ENCODE measurements around the gene FMO4.
"Not testable (repeated sequence)": the region's sequence is repeated elsewhere in the genome, so short reads cannot be mapped to it uniquely, and the experiment has no call there.

FMO4 gene

GRCh38 chr1:171335964-171336363 is 22.0 kb downstream of the FMO4 start:
- no peak for DNase-seq (ENCODE audit: low read depth)

DNA sequence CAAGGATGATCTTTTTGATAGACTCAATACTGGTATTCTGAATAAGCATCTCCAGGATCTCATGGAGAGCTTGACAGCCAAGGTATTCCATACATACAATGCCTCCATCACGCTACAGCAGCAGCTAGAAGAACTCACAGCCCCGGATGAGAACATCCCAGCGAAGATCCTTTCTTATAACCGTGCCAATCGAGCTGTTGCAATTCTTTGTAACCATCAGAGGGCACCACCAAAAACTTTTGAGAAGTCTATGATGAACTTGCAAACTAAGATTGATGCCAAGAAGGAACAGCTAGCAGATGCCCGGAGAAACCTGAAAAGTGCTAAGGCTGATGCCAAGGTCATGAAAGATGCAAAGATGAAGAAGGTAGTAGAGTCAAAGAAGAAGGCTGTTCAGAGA is 25.4 kb downstream of the FMO4 start:
- not testable (repeated sequence) for DNase-seq (ENCODE audit: low read depth)

DNA sequence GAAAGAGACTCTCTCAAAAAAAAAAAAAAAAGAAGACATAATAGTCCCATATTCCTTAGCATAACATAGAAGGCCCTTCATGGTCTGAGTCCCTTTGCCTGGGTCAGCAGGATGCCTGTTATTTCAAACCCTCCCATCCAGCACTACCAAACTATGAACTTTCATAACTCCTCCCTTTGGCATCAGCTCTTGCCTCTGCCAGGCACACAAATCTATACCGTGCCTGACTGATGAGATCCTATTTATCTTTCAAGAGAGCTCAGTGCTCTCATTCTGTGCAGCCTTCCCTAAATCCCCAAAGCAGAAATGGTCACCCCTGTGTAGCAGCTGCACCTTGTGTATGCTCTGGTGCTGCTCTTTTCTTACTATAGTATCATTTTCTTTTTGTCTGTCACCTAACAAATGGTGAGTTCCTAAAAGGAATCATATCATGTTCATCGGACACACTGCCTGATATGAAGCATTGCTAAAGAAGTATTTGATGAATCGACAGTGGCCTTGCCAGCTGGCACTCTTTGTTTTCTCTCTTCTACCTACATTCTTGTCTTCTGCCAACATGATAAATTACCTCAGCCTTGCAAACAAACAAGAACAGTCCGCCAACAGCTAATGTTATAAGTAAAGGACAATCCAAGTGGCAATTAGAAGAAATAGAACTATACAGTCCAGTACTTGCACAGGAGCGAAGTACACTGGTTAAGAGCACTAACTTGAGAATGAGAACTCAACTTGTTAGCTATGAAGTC is 29.9 kb downstream of the FMO4 start:
- no peak for DNase-seq (ENCODE audit: low read depth)

GRCh38 chr1:171344473-171344820 is 30.5 kb downstream of the FMO4 start:
- DNase-seq (ENCODE audit: low read depth): no peak

DNA sequence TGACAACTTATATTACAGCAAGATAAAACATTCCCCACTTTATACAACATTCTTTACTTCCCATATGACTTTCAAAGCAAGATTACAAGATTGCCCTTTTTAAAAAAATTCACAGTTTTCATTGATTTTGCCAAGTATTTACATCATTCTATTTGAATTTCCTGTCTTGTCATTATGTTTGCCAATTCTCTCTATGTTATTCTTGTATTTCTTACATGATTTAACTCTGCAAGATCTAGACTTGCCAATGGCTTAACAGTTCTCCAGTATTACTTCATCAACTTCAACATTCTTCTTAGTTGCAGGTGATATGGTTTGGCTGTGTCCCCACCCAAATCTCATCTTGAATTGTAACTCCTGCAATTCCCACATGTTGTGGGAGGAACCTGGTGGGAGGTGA is 31.6 kb downstream of the FMO4 start:
- DNase-seq (ENCODE audit: low read depth): no peak

DNA sequence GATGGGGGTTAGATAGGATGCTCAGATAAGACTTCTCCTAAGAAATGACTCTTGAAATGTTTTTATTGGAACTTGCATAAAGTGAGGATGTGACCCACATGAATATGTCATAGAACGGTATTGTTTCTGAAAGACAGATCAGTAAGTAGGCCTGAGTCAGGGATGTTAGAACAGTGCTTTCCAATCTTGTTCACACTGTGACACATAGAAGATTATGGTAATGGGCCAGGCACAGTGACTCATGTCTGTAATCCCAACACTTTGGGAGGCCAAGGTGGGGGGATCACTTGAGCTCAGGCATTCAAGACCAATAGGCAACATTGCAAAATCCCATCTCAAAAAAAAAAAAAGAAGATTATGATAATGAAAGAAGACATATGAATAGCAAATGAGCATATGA is 32.9 kb downstream of the FMO4 start:
- DNase-seq (ENCODE audit: low read depth): no peak

- no peak for DNase-seq (ENCODE audit: low read depth)
These were observed 36.6 kb downstream of the FMO4 start for GRCh38 chr1:171350594-171350993.

GRCh38 chr1:171351961-171352360 is 38.0 kb downstream of the FMO4 start:
- DNase-seq (ENCODE audit: low read depth): no peak

DNA sequence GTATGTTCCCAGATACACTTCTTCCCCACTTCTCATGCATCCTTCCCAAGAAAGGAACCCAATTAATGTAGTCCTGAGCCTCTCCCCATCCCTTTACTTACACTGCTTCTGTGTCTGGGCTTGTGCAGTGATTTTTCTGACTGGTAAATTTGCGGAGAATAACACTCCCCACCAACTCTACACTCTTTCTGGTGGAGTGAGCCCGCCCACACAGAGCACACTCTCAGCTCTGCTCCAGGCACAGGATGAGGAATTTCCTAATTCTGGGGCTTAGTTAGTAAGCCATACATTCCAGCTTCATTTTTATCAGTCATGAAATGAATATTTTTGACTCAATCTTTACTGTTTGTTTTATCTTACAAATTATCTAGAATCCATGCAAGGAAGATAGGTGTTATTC is 38.6 kb downstream of the FMO4 start:
- no peak for DNase-seq (ENCODE audit: low read depth)

GRCh38 chr1:171355727-171356126 is 41.7 kb downstream of the FMO4 start:
- DNase-seq (ENCODE audit: low read depth): no peak

- no peak for DNase-seq (ENCODE audit: low read depth)
These were observed 43.2 kb downstream of the FMO4 start for GRCh38 chr1:171357179-171357578.

DNA sequence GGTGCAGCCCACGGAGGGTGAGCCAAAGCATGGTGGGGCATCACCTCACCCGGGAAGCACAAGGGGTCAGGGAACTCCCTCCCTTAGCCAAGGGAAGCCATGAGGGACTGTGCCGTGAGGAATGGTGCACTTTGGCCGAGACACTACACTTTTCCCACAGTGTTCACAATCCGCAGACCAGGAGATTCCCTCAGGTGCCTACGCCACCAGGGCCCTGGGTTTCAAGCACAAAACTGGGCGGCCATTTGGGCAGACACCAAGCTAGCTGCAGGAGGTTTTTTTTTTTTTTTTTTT is 45.3 kb downstream of the FMO4 start:
- DNase-seq (ENCODE audit: low read depth): not testable (repeated sequence)

- not testable (repeated sequence) for DNase-seq (ENCODE audit: low read depth)
These were observed 45.9 kb downstream of the FMO4 start for GRCh38 chr1:171359731-171360527.

DNA sequence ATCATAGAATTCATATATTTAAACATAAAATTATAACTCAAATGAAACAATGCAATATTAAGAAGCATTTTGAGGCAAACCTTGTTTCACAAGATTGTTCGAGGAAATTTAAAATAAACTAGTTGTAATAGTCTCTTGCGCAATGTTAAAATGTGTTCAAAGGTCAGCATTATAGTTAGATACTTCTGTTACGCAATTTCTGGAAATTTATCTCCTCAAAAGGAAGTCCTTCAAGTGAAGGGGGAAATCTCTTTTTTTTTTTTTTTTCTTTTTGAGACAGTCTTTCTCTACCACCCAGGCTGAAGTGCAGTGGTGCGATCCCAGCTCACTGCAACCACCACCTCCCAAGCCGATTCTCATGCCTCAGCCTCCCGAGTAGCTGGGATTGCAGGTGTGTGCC is 52.1 kb downstream of the FMO4 start:
- DNase-seq (ENCODE audit: low read depth): no peak

DNA sequence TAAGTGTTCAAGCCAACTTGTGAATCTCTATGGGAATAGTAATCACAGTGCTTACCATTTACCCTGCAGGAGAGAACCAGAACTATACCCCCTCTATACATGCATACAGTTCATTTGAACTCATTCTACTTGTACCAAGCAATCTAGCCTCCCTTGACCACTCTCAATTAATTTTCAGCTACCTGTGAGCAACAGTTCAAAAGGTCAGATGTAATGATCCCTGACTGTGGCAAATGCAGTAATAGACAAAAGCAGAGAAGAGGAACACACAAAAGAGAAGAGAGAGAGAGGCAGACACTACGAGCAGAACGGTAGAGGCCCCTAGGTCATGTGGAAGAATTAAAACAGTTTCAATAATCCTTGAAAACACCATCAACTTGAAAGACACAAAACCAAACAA is 52.8 kb downstream of the FMO4 start:
- DNase-seq (ENCODE audit: low read depth): no peak

DNA sequence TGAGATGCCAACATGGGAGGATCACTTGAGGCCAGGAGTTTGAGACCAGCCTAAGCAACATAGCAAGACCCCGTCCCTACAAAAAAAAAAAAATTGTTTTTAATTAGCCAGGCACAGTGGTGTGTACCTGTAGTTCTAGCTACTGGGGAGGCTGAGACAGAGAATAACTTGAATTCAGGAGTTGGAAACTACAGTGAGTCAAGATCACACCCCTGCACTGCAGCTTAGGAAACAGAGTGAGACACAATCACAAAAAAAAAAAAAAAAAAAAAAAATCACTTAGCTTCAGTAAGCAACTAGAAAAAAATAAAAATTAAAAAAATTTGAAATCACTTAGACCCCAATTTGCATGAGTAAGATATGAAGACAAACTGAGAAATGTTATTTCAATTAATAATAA is 53.5 kb downstream of the FMO4 start:
- no peak for DNase-seq (ENCODE audit: low read depth)

DNA sequence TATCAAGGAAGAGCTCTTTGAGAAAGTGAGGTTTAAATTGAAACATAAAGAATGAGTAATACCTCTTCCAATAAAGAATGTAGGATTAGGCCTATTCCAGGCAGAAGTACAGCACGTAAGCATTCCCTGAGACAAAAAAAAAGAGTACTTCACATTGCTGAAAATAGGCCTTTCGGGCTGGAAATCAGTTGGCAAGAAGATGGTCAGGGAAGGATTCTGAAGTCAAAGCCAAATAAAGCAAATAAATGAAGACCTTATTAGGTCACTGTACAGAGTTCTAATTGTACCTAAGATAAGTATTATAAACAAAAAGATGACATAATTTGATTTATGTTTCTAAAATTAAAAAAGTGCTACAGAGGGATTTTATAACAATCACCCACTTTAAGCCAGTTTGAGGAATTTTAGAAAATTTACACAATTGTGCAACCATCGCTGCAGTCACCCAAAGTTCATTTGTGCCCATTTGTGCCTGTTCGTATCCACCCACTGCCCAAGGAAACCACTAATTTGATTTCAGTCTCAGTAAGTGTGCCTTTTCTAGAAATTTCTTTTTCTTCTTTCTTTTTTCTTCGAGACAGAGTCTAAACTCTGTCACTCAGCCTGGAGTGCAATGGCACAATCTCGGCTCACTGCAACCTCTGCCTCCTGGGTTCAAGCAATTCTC is 58.6 kb downstream of the FMO4 start:
- DNase-seq (ENCODE audit: low read depth): no peak

- DNase-seq (ENCODE audit: low read depth): not testable (repeated sequence)
These were observed 59.6 kb downstream of the FMO4 start for GRCh38 chr1:171373357-171374122.

DNA sequence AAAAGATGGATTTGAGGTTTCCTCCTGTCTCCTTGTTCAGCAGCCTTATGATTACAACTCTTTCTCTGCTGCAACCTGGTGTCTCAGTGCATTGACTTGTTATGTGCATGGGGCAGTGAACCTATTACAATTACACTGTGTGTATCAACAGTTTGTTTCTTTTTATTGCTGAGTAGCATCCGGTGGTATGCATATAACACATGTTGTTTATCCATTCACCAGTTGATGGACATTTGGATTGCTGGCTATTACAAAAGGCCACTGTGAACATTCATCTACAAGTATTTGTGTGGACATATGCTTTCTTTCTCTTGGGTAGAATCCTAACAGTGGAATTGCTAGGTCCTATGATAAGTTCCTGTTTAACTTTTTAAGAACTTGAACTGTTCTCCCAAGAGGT is 65.9 kb downstream of the FMO4 start:
- DNase-seq (ENCODE audit: low read depth): no peak

GRCh38 chr1:171381866-171382210 is 67.9 kb downstream of the FMO4 start:
- no peak for DNase-seq (ENCODE audit: low read depth)

DNA sequence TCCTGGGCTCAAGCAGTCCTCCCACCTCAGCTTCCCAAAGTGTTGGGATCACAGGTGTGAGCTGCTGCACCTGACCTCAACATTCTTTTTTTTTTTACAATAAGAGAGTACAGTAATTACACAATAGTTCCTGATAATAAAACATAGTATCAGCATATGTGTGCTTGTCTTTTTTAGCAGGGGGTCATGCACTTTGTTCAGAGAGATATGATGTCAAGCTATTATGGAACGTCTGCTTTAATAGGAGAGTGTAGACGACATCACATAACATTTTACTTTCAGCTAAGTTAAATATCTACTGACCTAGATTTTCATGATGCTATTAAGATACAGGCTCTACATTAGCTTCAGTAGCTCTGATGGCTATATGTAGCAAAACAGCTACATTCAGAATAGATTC is 70.5 kb downstream of the FMO4 start:
- DNase-seq (ENCODE audit: low read depth): no peak

DNA sequence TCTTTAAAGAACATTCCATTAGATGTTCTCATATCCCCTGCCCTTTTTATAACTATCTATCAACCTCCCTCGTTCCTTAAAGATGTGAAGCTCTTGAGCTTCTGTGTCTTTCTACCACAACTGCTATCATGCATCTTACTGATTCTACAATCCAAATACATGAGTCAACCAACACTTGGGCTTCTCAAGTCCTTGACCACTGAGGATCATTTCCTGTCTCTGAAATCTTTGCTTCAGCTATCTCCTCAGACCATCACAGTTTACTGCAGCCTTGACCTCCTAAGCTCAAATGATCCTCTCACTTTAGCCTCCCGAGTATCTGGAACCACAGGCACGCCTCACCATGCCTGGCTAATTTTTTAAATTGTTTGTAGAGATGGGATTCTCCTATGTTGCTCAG is 75.2 kb downstream of the FMO4 start:
- no peak for DNase-seq (ENCODE audit: low read depth)

DNA sequence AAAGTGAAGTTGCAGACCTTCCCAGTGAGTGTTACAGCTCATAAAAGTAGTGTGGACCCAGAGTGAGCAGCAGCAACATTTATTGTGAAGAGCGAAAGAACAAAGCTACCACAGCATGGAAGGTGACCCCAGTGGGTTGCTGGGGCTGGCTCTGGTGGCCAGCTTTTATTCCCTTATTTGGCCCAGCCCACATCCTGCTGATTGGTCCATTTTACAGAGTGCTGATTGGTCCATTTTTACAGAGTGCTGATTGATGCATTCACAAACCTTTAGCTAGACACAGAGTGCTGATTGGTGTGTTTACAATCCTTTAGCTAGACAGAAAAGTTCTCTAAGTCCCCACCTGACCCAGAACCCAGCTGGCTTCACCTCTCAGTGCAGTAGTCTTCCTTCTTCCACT is 76.8 kb downstream of the FMO4 start:
- not testable (repeated sequence) for DNase-seq (ENCODE audit: low read depth)
